ENCODE results near the gene NAV1. TPM values are rescaled to one million over a fixed set of nuclear protein-coding genes. Genes with fewer than 3 reads are reported as not detected.
A peak's percentile ranks its signal among the peaks of the same experiment; 100 is the strongest.

The NAV1 gene
- total RNA-seq, 4 donors from 2014 or later = 17.4 to 36.9 (median 25.5) TPM

DNA sequence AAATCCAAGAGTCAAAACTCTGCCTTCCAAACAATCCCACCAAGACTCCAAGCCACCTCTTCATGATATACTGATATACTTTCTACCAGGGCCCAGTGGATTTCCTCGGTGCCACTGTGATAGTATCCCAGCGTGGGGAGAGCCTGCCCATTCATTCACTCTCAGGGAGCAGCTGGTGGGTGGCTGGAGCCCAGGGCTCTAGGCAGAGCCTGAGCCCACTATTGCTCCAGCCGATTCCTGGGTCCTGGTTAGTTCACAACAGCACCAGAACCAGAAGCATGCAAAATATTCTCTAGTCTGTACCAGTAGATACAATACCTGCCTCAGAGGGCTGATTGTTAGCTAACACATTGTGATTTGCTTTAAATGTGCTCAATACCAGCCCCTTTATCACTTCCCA, 32.8 kb upstream of the NAV1 start:
- 36% methylated on average over 3 of the region's 3 CpGs for WGBS
- no peak for DNase-seq (ENCODE audit: low spot score in 2 of 2)
- H3K4me1 ChIP-seq = peaks cover 64% of the 10 kb centered on the region

DNA sequence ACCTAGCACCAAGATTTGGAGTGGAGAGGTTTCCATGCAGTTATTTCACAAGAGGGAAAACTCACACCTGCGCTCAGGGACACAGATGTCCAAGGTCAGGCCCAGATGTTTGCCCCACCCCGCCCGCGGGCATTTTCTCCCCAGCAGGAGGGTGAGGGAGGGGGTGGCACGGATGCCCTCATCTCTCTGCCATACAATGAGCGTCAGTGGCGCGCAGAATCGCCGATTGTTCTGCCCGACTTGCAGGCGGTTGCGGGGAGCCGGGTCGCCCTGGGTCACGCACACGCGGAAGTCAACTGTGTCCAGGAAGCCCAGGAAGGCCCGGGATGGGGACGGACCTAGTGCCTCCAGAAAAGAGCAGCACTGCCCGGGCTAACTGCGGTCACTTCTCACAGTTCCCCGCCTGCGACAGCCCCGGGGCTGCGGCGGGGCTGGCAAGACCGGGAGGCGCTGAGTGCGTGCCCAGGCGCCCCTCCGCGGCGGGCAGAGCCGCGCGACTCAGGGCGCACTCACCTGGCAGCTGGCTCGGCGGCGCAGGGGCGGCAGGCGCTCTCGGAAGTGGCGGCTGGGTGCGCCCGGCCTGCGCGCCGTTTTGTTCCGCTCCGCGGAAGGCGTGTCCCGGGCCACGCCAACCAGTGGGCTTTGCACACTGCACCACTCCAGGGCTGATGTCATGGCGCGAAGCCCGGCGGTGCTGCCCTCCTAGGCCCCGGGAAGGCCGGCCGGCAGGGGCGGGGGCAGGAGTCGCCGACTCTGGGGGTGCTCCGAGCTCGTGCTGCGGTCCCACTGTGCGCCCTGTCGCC, 32.2 kb upstream of the NAV1 start, which contains the start of gene CSRP1:
Gene CSRP1, minus strand, starts transcription at position 567 of the 803 bp plus-strand sequence. CDS start 10,820 bp downstream, outside the sequence.
- H3K4me1 ChIP-seq = peaks cover 60% of the 10 kb centered on the region
- 0% methylated on average over 4 of the region's 71 CpGs for WGBS

More for the DNA sequence above, 32.8 kb upstream of the NAV1 start:
- H3K36me3 ChIP-seq = no peaks in the 10 kb centered on the region
- TF ChIP-seq, protein P1, sequence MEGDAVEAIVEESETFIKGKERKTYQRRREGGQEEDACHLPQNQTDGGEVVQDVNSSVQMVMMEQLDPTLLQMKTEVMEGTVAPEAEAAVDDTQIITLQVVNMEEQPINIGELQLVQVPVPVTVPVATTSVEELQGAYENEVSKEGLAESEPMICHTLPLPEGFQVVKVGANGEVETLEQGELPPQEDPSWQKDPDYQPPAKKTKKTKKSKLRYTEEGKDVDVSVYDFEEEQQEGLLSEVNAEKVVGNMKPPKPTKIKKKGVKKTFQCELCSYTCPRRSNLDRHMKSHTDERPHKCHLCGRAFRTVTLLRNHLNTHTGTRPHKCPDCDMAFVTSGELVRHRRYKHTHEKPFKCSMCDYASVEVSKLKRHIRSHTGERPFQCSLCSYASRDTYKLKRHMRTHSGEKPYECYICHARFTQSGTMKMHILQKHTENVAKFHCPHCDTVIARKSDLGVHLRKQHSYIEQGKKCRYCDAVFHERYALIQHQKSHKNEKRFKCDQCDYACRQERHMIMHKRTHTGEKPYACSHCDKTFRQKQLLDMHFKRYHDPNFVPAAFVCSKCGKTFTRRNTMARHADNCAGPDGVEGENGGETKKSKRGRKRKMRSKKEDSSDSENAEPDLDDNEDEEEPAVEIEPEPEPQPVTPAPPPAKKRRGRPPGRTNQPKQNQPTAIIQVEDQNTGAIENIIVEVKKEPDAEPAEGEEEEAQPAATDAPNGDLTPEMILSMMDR (IDR thresholded peaks at IDR 0.05) = no peak
- no peak for TF ChIP-seq EP300 (IDR thresholded peaks at IDR 0.05)
- no peak for TF ChIP-seq POLR2AphosphoS5 (IDR thresholded peaks at IDR 0.05)
- TF ChIP-seq POLR2A (IDR thresholded peaks at IDR 0.05) = no peak
- no peaks in the 10 kb centered on the region for H3K27me3 ChIP-seq
- peak overlapping the region; percentile 79 for H3K4me3 ChIP-seq
- no peaks in the 10 kb centered on the region for H3K9me3 ChIP-seq
- H3K27ac ChIP-seq = peak overlapping the region; percentile 91

DNA sequence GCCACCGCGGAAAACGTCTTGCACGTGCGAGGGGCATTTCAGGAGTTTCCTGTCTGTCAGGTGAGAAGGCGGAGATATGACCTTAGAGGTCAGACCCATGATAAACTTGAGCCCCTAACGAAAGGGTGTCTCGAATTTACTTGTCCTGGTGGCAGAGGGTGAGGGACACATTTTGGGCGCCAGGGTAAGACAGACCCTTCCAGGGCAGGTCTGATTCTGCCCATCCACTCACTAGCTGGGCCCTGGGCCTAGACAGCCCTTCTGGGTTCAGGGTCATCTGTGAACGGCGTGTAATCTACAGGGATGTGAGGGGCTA, 31.6 kb upstream of the NAV1 start:
- H3K27ac ChIP-seq = peak overlapping the region; percentile 91
- no peaks in the 10 kb centered on the region for H3K27me3 ChIP-seq
- peak overlapping the region; percentile 79 for H3K4me3 ChIP-seq
- WGBS = 94% methylated on average over 2 of the region's 11 CpGs
- peaks cover 61% of the 10 kb centered on the region for H3K4me1 ChIP-seq
- no peak for TF ChIP-seq POLR2A (IDR thresholded peaks at IDR 0.05)
- TF ChIP-seq EP300 (IDR thresholded peaks at IDR 0.05) = no peak
- TF ChIP-seq, protein P1 (IDR thresholded peaks at IDR 0.05) = no peak
- no peak for TF ChIP-seq POLR2AphosphoS5 (IDR thresholded peaks at IDR 0.05)
- H3K9me3 ChIP-seq = no peaks in the 10 kb centered on the region
- no peak for DNase-seq (ENCODE audit: low spot score in 2 of 2)
- no peaks in the 10 kb centered on the region for H3K36me3 ChIP-seq

More for the DNA sequence above, 32.2 kb upstream of the NAV1 start, which contains the start of gene CSRP1:
- peak; percentile 61 to 85 for TF ChIP-seq POLR2A (IDR thresholded peaks at IDR 0.05)
- no peak for TF ChIP-seq EP300 (IDR thresholded peaks at IDR 0.05)
- TF ChIP-seq, protein P1 (IDR thresholded peaks at IDR 0.05) = no peak
- peak in 1 of 3 donors; percentile 67 for TF ChIP-seq POLR2AphosphoS5 (IDR thresholded peaks at IDR 0.05)
- Histone ChIP-seq H3K9me3 (no peaks in the 10 kb centered on the region), H3K36me3 (no peaks in the 10 kb centered on the region), H3K27ac (peak within 1 kb of the TSS; percentile 91), H3K27me3 (no peaks in the 10 kb centered on the region), H3K4me3 (peak within 1 kb of the TSS; percentile 79)
- peak; percentile 88 to 90 for DNase-seq (ENCODE audit: low spot score in 2 of 2)

DNA sequence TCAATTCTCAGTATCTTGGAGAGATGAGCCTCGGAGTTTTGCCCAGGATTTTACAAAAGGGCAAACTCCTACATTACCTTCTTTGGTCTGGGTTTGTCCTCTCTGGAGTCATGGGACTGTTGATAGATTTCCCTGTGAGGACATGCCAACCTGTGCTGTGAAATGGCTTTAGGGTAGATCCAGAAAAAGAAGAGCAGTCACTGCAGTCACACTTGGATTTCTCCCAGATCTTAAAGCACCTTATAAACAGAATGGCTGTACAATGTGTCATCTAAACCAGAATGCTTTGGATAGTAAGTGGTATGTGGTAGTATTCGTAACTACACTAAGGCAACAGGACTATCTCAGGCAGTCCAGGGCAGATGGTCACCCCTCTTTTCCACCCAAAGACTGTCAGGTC, 30.1 kb upstream of the NAV1 start:
- WGBS = 70% methylated on average over 2 of the region's 2 CpGs
- H3K4me1 ChIP-seq = peaks cover 53% of the 10 kb centered on the region
- no peaks in the 10 kb centered on the region for H3K9me3 ChIP-seq
- no peak overlapping the region for H3K27ac ChIP-seq
- no peaks in the 10 kb centered on the region for H3K27me3 ChIP-seq
- no peak overlapping the region for H3K4me3 ChIP-seq
- H3K36me3 ChIP-seq = no peaks in the 10 kb centered on the region
- no peak for TF ChIP-seq POLR2AphosphoS5 (IDR thresholded peaks at IDR 0.05)
- no peak for TF ChIP-seq POLR2A (IDR thresholded peaks at IDR 0.05)
- TF ChIP-seq EP300 (IDR thresholded peaks at IDR 0.05) = no peak
- TF ChIP-seq, protein P1 (IDR thresholded peaks at IDR 0.05) = no peak
- no peak for DNase-seq (ENCODE audit: low spot score in 2 of 2)

- no peak for DNase-seq (ENCODE audit: low spot score in 2 of 2)
- Histone ChIP-seq H3K27ac (no peak overlapping the region), H3K9me3 (no peaks in the 10 kb centered on the region), H3K4me3 (no peak overlapping the region), H3K4me1 (peaks cover 44% of the 10 kb centered on the region), H3K27me3 (no peaks in the 10 kb centered on the region), H3K36me3 (no peaks in the 10 kb centered on the region)
- TF ChIP-seq EP300 (IDR thresholded peaks at IDR 0.05) (no peak), POLR2A (IDR thresholded peaks at IDR 0.05) (no peak), POLR2AphosphoS5 (IDR thresholded peaks at IDR 0.05) (no peak)
- TF ChIP-seq, protein P1 (IDR thresholded peaks at IDR 0.05) = no peak
- 94% methylated on average over 2 of the region's 2 CpGs for WGBS
Measured at GRCh38 chr1:201509601-201510374, 29.1 kb upstream of the NAV1 start.

Data from suprapubic skin (tissue), 4 donors.